Inferior parietal cortex (tissue), 1 donor: ENCODE measurements around the gene LMAN2.
A peak's percentile ranks its signal among the peaks of the same experiment; 100 is the strongest.

Source experiments
- DNase-seq: peaks from one replicate; pipeline ENCODE4 v3.0.0-alpha.2; 2016; ENCODE audit errors: extremely low spot score

LMAN2 gene

GRCh38 chr5:177327539-177328522, 23.6 kb downstream of the LMAN2 start:
- no peak for DNase-seq

GRCh38 chr5:177325868-177326381, 25.5 kb downstream of the LMAN2 start:
- no peak for DNase-seq

- no peak for DNase-seq
Measured at GRCh38 chr5:177320879-177321278, 30.6 kb downstream of the LMAN2 start.

GRCh38 chr5:177319913-177320588, 31.4 kb downstream of the LMAN2 start:
- no peak for DNase-seq

GRCh38 chr5:177317959-177318377, 33.5 kb downstream of the LMAN2 start:
- DNase-seq = peak; percentile 88

DNA sequence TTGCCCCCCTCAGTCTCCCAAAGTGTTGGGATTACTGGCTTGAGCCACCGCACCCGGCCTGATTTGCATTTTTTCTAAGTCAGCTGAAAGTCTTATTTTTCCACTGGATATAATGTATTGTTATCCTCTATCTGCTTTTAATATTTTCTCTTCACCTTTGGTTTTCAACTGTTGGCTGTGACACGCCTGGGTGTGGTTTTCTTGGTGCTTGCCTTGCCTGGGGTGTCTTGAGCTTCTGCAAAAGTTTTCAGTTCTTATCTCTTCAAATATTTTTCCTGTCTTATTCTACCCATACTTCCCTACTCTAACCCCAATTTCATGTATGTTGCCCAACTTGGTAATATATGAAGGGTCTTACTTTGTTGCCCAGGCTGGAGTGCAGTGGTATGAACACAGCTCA, 35.5 kb downstream of the LMAN2 start:
- no peak for DNase-seq

DNA sequence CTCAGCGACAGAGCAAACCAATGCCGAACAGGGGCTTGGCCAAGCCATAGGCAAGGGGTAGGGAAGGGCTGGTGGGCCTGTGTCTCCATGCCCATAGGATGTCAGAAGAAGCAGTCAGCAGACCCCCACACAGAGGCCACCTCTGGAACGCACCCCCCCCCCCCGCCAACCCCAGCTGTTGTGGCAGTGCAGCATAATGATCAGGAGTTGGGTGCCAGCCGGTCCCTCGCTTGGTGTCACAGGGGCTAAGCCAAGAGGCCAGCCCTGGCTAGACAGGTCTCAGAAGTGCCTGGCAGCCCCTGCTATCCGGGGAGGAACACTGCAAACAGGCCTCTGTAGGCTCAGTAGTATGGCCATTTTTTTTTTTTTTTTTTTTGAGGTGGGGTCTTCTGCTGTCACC, 36.1 kb downstream of the LMAN2 start:
- no peak for DNase-seq

- DNase-seq = no peak
Measured at GRCh38 chr5:177314376-177315342, 36.8 kb downstream of the LMAN2 start.

GRCh38 chr5:177313561-177314259, 37.8 kb downstream of the LMAN2 start:
- DNase-seq = no peak

- no peak for DNase-seq
Measured at GRCh38 chr5:177312649-177313181, 38.8 kb downstream of the LMAN2 start.

DNA sequence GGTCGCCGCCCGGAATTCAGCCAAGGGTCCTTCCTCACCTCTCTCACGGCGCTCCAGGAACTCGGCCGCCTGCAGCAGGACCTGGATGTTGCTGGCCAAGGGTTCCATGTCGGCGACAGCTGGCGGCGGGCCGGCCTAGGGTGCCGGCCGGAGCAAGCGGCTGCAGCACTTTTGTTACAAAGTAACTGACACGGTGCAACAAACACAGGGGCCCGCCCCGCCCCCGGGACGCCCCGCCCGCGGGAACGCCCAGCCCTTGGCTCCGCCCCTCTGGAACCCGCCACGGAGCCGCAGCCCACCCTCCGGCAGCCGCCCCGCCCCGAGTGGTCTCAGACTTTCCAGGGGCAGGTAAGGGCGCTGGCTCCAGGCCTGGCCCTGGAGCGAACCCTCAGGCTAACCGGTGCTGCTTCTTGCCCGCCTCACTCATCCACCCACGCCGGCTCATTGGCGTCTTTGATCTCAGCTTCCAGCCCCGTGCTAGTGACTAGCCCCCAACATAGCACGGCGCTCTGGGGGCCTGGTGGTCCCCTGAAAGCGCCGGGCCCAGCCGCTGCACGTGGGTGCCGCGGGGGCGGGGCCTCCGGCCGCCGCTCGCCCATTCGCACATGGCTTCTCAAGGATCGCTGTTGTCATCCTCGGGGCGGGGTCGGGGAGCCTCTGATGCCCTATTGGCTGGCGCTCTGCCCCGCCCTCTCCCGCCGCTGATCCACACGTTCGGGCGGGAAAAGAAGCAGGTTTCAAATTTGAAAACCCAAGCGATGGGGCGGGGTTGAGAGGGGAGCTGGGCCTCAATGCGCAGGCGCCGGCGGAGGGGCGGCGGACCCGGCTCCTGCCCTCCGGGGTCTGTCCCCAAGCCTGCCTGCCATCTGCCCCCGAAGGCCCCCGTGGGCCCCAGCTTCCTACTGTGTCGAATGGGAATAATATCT, 39.5 kb downstream of the LMAN2 start, which contains the start of gene MXD3:
TSS of gene MXD3 (minus strand) at position 176 of the 926 bp plus-strand sequence. CDS start at position 108, 68 bp downstream.
- peak; percentile 90 for DNase-seq

- DNase-seq = no peak
Measured at GRCh38 chr5:177311392-177311722, 40.1 kb downstream of the LMAN2 start.

DNA sequence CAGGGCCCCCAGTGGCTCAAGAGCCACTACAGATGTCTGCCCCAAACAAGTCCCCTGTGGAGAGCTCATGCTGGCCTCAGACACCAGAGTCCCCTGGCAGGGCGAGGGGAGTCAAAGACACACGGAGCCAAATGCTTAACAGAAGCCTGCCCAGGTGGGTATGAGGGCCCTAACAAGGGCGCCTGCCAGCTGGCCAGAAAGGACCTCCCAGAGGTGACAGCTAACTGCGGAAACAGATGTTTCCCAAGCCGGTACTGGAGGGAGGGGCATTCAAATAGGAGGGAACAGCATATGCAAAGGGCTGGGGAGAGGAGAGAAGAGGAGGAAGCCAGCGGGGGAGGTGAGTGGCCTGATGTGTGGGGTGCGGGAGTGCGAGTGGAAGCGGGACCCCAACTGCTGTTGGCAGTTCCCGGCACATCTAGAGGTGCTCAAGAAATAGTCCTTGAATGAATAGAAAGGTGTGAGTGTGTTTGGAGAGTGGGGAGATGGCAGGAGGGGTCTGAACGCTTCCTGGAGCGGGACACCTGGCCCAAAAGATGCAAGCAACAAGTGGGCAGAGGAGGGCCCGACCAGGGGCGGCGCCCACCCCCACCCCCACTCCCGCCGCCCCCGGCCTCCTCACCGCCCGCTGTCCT, 40.6 kb downstream of the LMAN2 start:
- no peak for DNase-seq

GRCh38 chr5:177310332-177310731, 41.1 kb downstream of the LMAN2 start:
- no peak for DNase-seq

DNA sequence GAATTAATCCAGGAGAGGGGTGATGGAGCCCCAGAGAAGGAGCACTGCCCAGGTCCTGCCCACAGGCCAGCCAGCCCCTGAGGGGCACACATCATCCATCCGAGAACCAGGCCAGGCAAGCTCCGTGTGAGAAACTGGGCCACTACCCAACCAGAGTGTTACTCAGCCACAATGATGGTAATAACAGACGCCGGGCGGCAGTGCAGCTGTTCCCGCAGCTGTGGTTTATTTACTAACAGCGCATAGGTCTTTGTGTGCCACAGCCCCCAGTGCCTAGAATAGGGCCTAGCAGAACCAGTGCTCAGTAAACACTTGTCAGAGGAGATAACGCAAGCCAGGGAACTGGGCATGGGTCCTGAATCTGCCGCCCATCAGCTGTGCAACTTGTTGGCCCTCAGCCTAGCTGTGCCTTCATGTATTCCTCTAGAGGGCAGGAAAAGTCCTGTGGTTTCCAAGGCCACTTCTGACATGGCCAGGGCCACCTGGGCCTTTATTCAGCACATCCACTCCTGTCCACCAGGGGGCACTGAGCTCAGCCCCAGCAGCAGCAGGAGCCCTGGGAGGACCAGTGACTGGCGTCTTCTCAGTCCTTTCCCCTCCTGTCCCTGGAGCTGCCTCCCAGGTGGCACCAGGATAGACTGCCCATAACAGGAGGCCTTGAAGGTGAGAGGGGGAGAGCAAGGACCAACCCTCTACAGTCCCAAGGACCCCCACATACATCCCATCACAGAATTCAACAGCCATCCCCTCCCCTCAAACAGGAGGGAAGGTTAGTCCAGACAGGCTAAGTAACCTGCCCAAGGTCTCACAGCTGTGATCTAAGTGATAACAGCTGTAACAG, 41.9 kb downstream of the LMAN2 start:
- DNase-seq = peak; percentile 54

GRCh38 chr5:177308740-177309139, 42.7 kb downstream of the LMAN2 start:
- DNase-seq = no peak

GRCh38 chr5:177307544-177308363, 43.7 kb downstream of the LMAN2 start:
- DNase-seq = no peak
